GM12872 (cell line): ENCODE results near the gene UNKL.

Source experiments
- CTCF ChIP-seq: IDR thresholded peaks from 3 replicates; pipeline ENCODE4 v1.5.1; 2011; ENCODE audit warnings: low read depth, mild to moderate bottlenecking, low read length, moderate library complexity; ENCODE audit not compliant: insufficient read depth

Gene UNKL

GRCh38 chr16:1375741-1376410 is 38.6 kb downstream of the UNKL start:
- TF ChIP-seq CTCF: no peak

DNA sequence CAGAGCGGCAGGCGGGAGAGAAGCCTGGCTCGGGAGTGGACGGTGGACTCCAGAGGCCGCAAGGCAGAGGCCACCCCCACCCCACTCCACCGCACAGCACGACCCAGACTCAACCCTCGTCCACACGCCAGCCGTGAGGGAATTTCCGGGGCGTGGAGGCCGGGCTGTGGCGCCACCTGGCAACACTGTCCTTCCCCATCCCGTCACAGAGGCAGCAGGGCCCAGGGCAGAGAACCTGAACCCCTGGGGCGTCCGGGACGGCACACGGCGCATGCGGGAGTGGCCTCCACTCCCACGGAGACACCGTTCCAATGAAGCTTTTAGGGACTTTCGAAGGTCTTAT is 39.2 kb downstream of the UNKL start:
- no peak for TF ChIP-seq CTCF

DNA sequence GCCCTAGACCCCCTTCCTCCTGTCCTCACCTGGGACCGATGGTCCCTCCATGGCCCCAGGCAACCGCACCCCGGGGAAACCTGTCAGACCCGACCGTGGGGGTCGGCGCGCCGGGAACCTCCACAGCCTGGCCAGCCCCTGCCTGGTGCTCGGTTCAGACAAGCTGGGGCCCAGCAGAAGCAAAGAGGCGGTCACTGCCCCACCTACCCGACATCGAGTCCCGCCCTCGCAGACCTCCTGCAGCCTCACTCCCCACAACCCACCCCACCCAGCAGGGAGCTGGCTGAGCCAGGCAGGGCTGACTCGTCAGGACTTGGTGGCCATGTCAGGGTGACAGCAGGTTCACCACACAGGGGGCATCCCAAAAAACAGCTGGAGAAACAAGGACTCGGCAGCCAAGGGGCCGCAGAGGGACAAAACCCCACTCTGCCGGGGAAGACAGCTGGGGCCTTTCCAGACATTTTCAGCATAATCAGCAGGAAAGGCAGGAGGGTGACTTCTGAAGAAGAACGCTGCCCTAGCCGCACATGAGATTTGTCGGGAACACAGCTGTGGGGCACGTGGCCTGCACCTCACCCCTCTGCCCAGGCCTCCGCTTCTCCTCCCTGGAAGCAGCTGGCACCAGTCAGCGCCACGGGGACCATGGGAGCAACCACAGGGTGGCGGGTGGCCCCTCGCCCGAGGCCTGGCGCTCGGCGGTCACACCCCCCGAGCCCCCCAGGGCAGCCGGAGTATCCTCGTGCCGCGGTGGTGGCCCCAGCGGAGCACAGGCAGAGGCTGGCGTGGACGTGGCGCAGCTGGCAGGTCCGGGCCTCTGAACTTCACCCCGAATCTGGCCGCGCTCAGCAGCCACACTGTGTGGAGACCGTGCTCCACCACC is 39.8 kb downstream of the UNKL start:
- no peak for TF ChIP-seq CTCF

DNA sequence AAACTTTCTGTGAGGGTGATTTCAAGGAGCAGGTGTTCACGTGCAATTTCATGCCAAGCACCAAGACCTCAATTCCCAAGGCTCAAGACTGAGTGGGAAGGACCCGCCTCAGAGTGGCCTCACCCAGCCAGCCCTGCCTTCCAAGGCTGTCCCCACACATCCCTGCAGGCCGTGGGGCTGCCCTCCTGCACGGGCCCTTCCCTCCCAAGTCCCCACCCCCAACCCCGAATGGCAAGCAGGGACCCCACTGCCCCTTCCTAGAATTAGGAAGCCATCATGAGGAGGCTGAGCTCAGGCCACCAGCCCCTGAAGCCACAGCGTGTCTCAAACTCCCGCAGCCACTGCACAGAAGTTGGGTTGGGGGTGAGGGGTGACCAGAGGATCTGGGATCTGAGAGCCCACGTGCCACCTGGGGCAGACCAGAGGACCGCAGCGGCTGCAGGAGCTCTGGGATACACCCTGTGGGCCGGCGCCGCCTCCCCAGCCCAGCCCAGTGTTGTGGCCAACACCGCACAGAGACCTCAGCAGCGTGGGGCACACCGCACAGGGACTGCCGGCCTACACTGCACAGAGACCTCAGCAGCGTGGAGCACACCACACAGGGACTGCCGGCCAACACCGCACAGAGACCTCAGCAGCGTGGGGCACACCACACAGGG is 42.1 kb downstream of the UNKL start:
- TF ChIP-seq CTCF: no peak

DNA sequence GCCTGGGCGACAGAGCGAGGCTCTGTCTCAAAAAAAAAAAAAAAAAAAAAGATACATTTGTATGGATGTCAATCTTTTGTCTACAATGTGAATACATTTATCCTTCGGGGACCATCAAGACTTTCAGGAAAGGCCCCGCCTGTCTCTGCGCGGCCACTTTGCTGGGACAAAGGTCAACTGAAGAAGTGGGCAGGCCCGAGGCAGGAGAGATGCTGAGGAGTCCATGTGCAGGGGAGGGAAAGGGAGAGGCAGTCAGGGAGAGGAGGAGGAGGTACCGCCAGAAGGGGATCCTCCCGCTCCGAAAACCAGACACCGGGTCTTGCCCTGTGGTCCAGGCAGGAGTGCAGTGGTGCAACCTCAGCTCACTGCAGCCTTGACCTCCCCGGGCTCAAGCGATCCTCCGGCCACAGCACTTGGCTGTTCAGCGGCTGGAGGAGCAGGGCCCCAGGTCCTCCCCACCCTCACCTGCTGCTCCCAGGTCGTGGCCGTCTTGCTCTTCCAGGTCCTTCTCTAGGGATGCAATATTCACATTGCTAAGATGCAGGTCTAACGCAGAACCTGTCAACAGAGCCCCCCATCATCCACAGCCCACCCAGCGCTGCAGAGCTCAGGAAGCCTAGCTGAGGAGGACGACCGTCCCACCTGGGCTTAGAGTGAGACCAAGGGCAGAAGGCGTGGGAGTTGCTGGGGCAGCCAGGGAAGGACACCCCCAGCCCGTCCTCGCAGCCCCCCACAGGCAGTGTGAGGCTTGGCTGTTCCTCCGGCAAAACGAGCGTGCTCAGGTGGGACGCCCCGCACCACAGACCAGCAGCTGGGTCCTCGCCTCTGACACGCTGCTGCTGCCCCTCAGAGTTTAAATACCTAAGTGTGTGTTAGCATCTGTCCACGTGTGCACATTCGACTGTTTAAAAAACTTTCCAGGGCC is 43.2 kb downstream of the UNKL start:
- no peak for TF ChIP-seq CTCF

DNA sequence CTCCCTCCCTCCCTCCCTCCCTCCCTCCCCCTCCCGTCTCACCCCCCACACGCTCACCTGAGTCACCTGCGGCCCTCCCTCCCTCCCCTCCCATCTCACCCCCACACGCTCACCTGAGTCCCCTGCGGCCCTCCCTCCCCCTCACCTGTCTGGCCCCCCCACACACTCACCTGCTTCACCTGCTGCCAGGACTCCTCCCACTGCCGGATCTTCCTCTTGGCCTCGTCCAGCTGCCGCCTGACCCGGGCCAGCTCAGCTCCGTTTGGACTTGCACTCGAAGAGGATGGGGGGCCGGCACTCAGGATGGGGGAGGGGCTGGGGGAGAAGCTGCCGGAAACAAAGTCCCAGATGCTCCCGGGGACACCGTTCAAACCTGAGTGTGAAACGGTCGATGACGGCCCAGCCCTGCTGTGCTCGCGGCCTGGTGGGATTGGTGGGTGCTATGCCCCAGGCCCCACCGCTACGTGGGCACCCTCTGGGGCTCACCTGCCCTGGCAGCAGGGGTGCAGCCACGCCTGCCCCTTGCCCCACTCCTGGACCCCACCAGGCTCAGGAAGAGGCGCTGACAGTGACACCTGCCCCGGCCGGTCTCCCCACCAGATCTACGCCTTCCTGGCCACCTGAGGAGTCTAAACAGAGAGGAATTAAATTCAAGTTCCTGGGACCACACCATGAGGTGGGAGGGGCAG is 46.9 kb downstream of the UNKL start:
- no peak for TF ChIP-seq CTCF
